Measurements from ENCODE around the gene EYS.

EYS gene

DNA sequence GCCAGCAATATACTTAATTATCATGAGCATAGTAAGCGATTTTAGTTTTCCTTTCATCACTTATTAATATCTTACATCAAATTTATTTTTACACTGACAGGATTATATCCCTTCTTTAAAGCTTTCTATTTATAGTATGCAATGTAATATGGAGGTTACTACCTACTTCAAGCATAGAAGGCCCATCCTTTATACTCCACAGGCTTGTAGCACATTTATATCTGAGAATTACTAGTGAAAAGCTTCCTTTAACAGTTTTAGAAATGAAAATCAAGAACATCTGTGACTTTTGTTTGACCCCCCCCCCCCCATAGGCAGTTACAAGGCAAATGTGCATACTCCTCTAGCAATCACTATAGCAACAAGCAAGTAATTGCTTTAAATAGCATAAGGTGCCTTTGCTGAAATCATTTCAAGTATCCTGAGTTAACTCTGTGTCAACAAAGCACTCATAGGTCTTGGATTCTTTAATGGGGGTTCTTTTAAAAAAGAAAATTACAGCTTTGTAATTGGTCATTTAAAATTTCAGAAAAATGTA lies 1153.7 kb downstream of the EYS start:
- H3K27me3 ChIP-seq (ENCODE audit: control insufficient read depth, insufficient read depth, low read length) = no peaks in the 10 kb centered on the region
- no peaks in the 10 kb centered on the region for H3K36me3 ChIP-seq (ENCODE audit: control insufficient read depth, insufficient read depth, low read length)
- no peaks in the 10 kb centered on the region for H3K9me3 ChIP-seq (ENCODE audit: control insufficient read depth, insufficient read depth, low read depth, low read length)
- no peaks in the 10 kb centered on the region for H3K4me1 ChIP-seq (ENCODE audit: control insufficient read depth, insufficient read depth, low read length)
- H3K4me3 ChIP-seq (ENCODE audit: low read depth, low read length) = no peak overlapping the region
- H3K27ac ChIP-seq (ENCODE audit: low read depth, low read length) = no peak overlapping the region
- H3K9ac ChIP-seq (ENCODE audit: low read length) = no peak overlapping the region

GRCh38 chr6:64547594-64548268 lies 1159.3 kb downstream of the EYS start:
- H3K27me3 ChIP-seq (ENCODE audit: control insufficient read depth, insufficient read depth, low read length) = no peaks in the 10 kb centered on the region
- no peak overlapping the region for H3K9ac ChIP-seq (ENCODE audit: low read length)

GRCh38 chr6:64539917-64540316 lies 1167.1 kb downstream of the EYS start:
- Histone ChIP-seq H3K27ac (ENCODE audit: low read depth, low read length) (no peak overlapping the region), H3K4me1 (ENCODE audit: control insufficient read depth, insufficient read depth, low read length) (no peaks in the 10 kb centered on the region), H3K36me3 (ENCODE audit: control insufficient read depth, insufficient read depth, low read length) (no peaks in the 10 kb centered on the region), H3K9ac (ENCODE audit: low read length) (no peak overlapping the region), H3K27me3 (ENCODE audit: control insufficient read depth, insufficient read depth, low read length) (no peaks in the 10 kb centered on the region), H3K4me3 (ENCODE audit: low read depth, low read length) (no peak overlapping the region), H3K9me3 (ENCODE audit: control insufficient read depth, insufficient read depth, low read depth, low read length) (no peaks in the 10 kb centered on the region)

More at GRCh38 chr6:64547594-64548268, 1159.3 kb downstream of the EYS start:
- H3K36me3 ChIP-seq (ENCODE audit: control insufficient read depth, insufficient read depth, low read length) = no peaks in the 10 kb centered on the region
- H3K9me3 ChIP-seq (ENCODE audit: control insufficient read depth, insufficient read depth, low read depth, low read length) = no peaks in the 10 kb centered on the region
- no peaks in the 10 kb centered on the region for H3K4me1 ChIP-seq (ENCODE audit: control insufficient read depth, insufficient read depth, low read length)
- H3K4me3 ChIP-seq (ENCODE audit: low read depth, low read length) = no peak overlapping the region
- no peak overlapping the region for H3K27ac ChIP-seq (ENCODE audit: low read depth, low read length)

DNA sequence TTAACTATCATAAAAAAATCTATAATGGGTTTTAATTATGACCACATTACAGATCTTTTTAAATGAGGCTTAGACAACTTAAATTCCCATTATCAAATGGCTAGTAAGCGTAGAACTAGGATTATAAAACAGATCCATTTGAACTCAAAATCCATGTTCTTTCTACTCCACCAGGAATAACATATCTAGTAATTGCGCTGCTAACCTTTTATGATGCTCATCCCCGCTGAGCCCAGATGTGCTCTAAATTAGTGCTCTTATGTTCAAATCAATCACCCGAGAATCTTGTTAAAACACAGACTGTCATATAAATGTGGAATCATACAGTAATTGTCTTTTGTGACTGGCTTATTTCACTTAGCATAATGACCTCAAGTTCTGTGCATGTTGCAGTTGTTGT lies 1168.3 kb downstream of the EYS start:
- Histone ChIP-seq H3K27me3 (ENCODE audit: control insufficient read depth, insufficient read depth, low read length) (no peaks in the 10 kb centered on the region), H3K9ac (ENCODE audit: low read length) (no peak overlapping the region), H3K4me1 (ENCODE audit: control insufficient read depth, insufficient read depth, low read length) (no peaks in the 10 kb centered on the region), H3K9me3 (ENCODE audit: control insufficient read depth, insufficient read depth, low read depth, low read length) (no peaks in the 10 kb centered on the region), H3K4me3 (ENCODE audit: low read depth, low read length) (no peak overlapping the region), H3K27ac (ENCODE audit: low read depth, low read length) (no peak overlapping the region), H3K36me3 (ENCODE audit: control insufficient read depth, insufficient read depth, low read length) (no peaks in the 10 kb centered on the region)

- Histone ChIP-seq H3K27me3 (ENCODE audit: control insufficient read depth, insufficient read depth, low read length) (no peaks in the 10 kb centered on the region), H3K4me1 (ENCODE audit: control insufficient read depth, insufficient read depth, low read length) (no peaks in the 10 kb centered on the region; the same call in 1 of the 2 replicates), H3K27ac (ENCODE audit: low read depth, low read length) (no peak overlapping the region), H3K36me3 (ENCODE audit: control insufficient read depth, insufficient read depth, low read length) (no peaks in the 10 kb centered on the region), H3K9me3 (ENCODE audit: control insufficient read depth, insufficient read depth, low read depth, low read length) (no peaks in the 10 kb centered on the region), H3K9ac (ENCODE audit: low read length) (no peak overlapping the region), H3K4me3 (ENCODE audit: low read depth, low read length) (no peak overlapping the region)
Observed at GRCh38 chr6:64527899-64528298, 1179.1 kb downstream of the EYS start.

- no peaks in the 10 kb centered on the region for H3K27me3 ChIP-seq (ENCODE audit: control insufficient read depth, insufficient read depth, low read length)
- H3K4me3 ChIP-seq (ENCODE audit: low read depth, low read length) = no peak overlapping the region
- no peaks in the 10 kb centered on the region; the same call in 1 of the 2 replicates for H3K4me1 ChIP-seq (ENCODE audit: control insufficient read depth, insufficient read depth, low read length)
- H3K36me3 ChIP-seq (ENCODE audit: control insufficient read depth, insufficient read depth, low read length) = no peaks in the 10 kb centered on the region
- no peaks in the 10 kb centered on the region for H3K9me3 ChIP-seq (ENCODE audit: control insufficient read depth, insufficient read depth, low read depth, low read length)
- no peak overlapping the region for H3K27ac ChIP-seq (ENCODE audit: low read depth, low read length)
- no peak overlapping the region for H3K9ac ChIP-seq (ENCODE audit: low read length)
Observed at GRCh38 chr6:64522859-64523258, 1184.2 kb downstream of the EYS start.

DNA sequence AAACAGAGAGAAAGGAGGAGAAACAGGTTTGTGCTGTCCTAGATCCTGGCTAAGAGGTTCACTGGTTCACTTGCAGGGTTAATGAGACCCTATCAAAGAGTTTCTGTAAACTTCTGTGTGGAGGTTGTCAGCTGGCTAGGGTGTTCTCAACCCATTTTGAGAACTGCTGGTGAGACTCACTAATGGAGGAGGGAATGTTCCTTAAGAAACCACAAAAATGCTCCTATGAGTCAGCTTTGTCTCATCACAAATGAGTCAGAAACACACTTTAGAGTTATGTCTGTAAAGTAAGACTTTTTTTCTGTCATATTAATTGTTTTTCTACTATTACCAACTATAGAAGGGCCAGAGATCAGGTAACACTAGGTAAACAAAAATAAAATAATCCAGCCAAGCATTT lies 1187.0 kb downstream of the EYS start:
- no peaks in the 10 kb centered on the region; the same call in 1 of the 2 replicates for H3K4me1 ChIP-seq (ENCODE audit: control insufficient read depth, insufficient read depth, low read length)
- no peak overlapping the region for H3K27ac ChIP-seq (ENCODE audit: low read depth, low read length)
- H3K9ac ChIP-seq (ENCODE audit: low read length) = no peak overlapping the region
- H3K36me3 ChIP-seq (ENCODE audit: control insufficient read depth, insufficient read depth, low read length) = no peaks in the 10 kb centered on the region
- no peaks in the 10 kb centered on the region for H3K9me3 ChIP-seq (ENCODE audit: control insufficient read depth, insufficient read depth, low read depth, low read length)
- H3K4me3 ChIP-seq (ENCODE audit: low read depth, low read length) = no peak overlapping the region
- H3K27me3 ChIP-seq (ENCODE audit: control insufficient read depth, insufficient read depth, low read length) = no peaks in the 10 kb centered on the region

DNA sequence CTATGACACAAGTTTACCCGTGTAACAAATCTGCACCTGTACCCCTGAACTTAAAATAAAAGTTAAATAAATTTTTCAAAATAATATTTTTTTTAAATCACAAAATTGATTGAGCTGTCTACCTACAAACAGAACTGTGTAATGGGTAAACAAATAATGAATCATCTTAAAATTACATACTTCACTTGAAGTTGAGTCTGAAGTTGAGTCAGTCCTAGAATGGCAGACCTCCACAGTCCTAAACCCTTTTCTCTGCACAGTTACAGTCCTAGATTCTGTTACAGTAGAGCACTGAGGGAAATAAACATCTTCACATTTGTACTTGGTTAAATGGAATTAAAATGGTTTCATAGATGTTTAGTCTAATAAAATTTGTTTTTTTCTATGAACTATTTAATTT lies 1190.6 kb downstream of the EYS start:
- H3K9ac ChIP-seq (ENCODE audit: low read length) = no peak overlapping the region
- H3K9me3 ChIP-seq (ENCODE audit: control insufficient read depth, insufficient read depth, low read depth, low read length) = no peaks in the 10 kb centered on the region
- no peak overlapping the region for H3K4me3 ChIP-seq (ENCODE audit: low read depth, low read length)
- no peaks in the 10 kb centered on the region for H3K27me3 ChIP-seq (ENCODE audit: control insufficient read depth, insufficient read depth, low read length)
- H3K27ac ChIP-seq (ENCODE audit: low read depth, low read length) = no peak overlapping the region
- no peaks in the 10 kb centered on the region for H3K4me1 ChIP-seq (ENCODE audit: control insufficient read depth, insufficient read depth, low read length)
- H3K36me3 ChIP-seq (ENCODE audit: control insufficient read depth, insufficient read depth, low read length) = no peaks in the 10 kb centered on the region

- Histone ChIP-seq H3K27me3 (ENCODE audit: control insufficient read depth, insufficient read depth, low read length) (no peaks in the 10 kb centered on the region), H3K4me1 (ENCODE audit: control insufficient read depth, insufficient read depth, low read length) (no peaks in the 10 kb centered on the region; the same call in 1 of the 2 replicates), H3K4me3 (ENCODE audit: low read depth, low read length) (no peak overlapping the region), H3K9ac (ENCODE audit: low read length) (no peak overlapping the region), H3K27ac (ENCODE audit: low read depth, low read length) (no peak overlapping the region), H3K36me3 (ENCODE audit: control insufficient read depth, insufficient read depth, low read length) (no peaks in the 10 kb centered on the region), H3K9me3 (ENCODE audit: control insufficient read depth, insufficient read depth, low read depth, low read length) (no peaks in the 10 kb centered on the region)
Observed at GRCh38 chr6:64507661-64508060, 1199.4 kb downstream of the EYS start.

GRCh38 chr6:64505312-64505711 lies 1201.7 kb downstream of the EYS start:
- no peaks in the 10 kb centered on the region for H3K9me3 ChIP-seq (ENCODE audit: control insufficient read depth, insufficient read depth, low read depth, low read length)
- no peak overlapping the region for H3K4me3 ChIP-seq (ENCODE audit: low read depth, low read length)
- no peaks in the 10 kb centered on the region for H3K36me3 ChIP-seq (ENCODE audit: control insufficient read depth, insufficient read depth, low read length)
- no peak overlapping the region for H3K9ac ChIP-seq (ENCODE audit: low read length)
- H3K4me1 ChIP-seq (ENCODE audit: control insufficient read depth, insufficient read depth, low read length) = no peaks in the 10 kb centered on the region; the same call in 1 of the 2 replicates
- no peaks in the 10 kb centered on the region for H3K27me3 ChIP-seq (ENCODE audit: control insufficient read depth, insufficient read depth, low read length)
- H3K27ac ChIP-seq (ENCODE audit: low read depth, low read length) = no peak overlapping the region

- no peaks in the 10 kb centered on the region for H3K36me3 ChIP-seq (ENCODE audit: control insufficient read depth, insufficient read depth, low read length)
- no peak overlapping the region for H3K27ac ChIP-seq (ENCODE audit: low read depth, low read length)
- H3K9ac ChIP-seq (ENCODE audit: low read length) = no peak overlapping the region
- no peaks in the 10 kb centered on the region for H3K27me3 ChIP-seq (ENCODE audit: control insufficient read depth, insufficient read depth, low read length)
- H3K4me1 ChIP-seq (ENCODE audit: control insufficient read depth, insufficient read depth, low read length) = no peaks in the 10 kb centered on the region; the same call in 1 of the 2 replicates
- H3K4me3 ChIP-seq (ENCODE audit: low read depth, low read length) = no peak overlapping the region
- H3K9me3 ChIP-seq (ENCODE audit: control insufficient read depth, insufficient read depth, low read depth, low read length) = no peaks in the 10 kb centered on the region
Observed at GRCh38 chr6:64504503-64504902, 1202.5 kb downstream of the EYS start.
